H1 (cell line): ENCODE results near the gene CAMTA1. TPM values are rescaled to one million over a fixed set of nuclear protein-coding genes. Genes with fewer than 3 reads are reported as not detected.

Experiments
- ATF2 ChIP-seq: IDR thresholded peaks from 2 replicates; pipeline ENCODE4 v1.6.1; 2012; ENCODE audit warnings: low read length, inconsistent platforms
- CHD2 ChIP-seq: IDR thresholded peaks from 2 replicates; pipeline ENCODE4 v1.6.1; 2012; ENCODE audit warnings: low read length, improper control_type of control experiment
- POLR2A ChIP-seq, 2 experiments: IDR thresholded peaks; 1 replicate in 1 of 2; 2 replicates in 1 of 2; pipeline ENCODE4 v1.6.1; 2011; ENCODE audit warnings: low read depth in 2 of 2, low read length in 2 of 2, mild to moderate bottlenecking in 2 of 2; ENCODE audit errors: control extremely low read depth in 1 of 2
- SRF ChIP-seq: IDR thresholded peaks from 2 replicates; pipeline ENCODE4 v1.6.1; 2011; ENCODE audit warnings: mild to moderate bottlenecking, low read depth, low read length, moderate library complexity
- polyA plus RNA-seq, 7 experiments: library from polyadenylated mRNA; depleted of rRNA in 3 of 7; stranded (reverse) in 5 of 7; unstranded in 2 of 7; fragments of >200 nt in 5 of 7; fragments of 200-250 nt in 2 of 7; gene quantifications; 1 replicate in 5 of 7; 2 replicates in 1 of 7; 4 replicates in 1 of 7; pipeline versions ENCODE4 v1.2.1 to v1.2.3, GENCODE V29; 2011 to 2013; ENCODE audit warnings: missing spikeins in 2 of 7, mixed read lengths in 2 of 7
- total RNA-seq: library from RNA; stranded (reverse); fragmentation: NEBNext Ultra II Directional; extraction: Animal tissue kit (Norgen Biotek cat#: 25700); gene quantifications from 2 replicates; pipeline ENCODE4 v1.2.1, GENCODE V29; 2021
- TF ChIP-seq, protein P1 (sequence below): IDR thresholded peaks from 2 replicates; pipeline ENCODE4 v1.6.1; 2011; ENCODE audit warnings: low read length, improper control_type of control experiment

The CAMTA1 gene
- total and polyA plus RNA-seq, 2 of the 8 experiments (the other 6 are each of a cell fraction or from before 2014, with no cell fraction given) = 65.0 to 119 TPM

DNA sequence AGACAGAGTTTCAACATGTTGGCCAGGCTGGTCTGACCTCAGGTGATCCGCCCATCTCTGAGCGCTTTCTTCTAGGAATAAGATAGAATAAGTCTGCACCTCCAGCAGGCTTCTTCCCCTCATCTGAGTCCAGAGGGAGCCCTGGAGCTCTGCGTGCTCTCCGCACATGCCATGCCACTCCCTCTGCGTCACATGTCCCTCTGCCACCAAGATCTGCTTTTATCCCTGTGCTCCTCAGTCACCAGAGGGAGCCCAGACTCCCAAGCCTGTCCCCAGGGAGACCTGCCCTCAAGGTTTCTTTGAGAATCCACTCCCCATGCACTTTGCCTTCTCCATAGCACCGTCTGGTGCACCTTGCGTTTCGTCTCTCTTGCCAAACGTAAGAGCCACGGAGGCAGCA, 213.0 kb downstream of the CAMTA1 start (continued):
- TF ChIP-seq ATF2 (no peak), CHD2 (no peak), SRF (no peak), POLR2A (IDR thresholded peaks at IDR 0.05; ENCODE audit: control extremely low read depth in 1 of 2, low read depth in 2 of 2, low read length in 2 of 2) (no peak)
- TF ChIP-seq, protein P1, sequence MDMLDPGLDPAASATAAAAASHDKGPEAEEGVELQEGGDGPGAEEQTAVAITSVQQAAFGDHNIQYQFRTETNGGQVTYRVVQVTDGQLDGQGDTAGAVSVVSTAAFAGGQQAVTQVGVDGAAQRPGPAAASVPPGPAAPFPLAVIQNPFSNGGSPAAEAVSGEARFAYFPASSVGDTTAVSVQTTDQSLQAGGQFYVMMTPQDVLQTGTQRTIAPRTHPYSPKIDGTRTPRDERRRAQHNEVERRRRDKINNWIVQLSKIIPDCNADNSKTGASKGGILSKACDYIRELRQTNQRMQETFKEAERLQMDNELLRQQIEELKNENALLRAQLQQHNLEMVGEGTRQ = peak; percentile 70
- TF ChIP-seq, all 59 proteins: peak for 5
